Measurements from ENCODE around the gene METTL13.

The METTL13 gene

DNA sequence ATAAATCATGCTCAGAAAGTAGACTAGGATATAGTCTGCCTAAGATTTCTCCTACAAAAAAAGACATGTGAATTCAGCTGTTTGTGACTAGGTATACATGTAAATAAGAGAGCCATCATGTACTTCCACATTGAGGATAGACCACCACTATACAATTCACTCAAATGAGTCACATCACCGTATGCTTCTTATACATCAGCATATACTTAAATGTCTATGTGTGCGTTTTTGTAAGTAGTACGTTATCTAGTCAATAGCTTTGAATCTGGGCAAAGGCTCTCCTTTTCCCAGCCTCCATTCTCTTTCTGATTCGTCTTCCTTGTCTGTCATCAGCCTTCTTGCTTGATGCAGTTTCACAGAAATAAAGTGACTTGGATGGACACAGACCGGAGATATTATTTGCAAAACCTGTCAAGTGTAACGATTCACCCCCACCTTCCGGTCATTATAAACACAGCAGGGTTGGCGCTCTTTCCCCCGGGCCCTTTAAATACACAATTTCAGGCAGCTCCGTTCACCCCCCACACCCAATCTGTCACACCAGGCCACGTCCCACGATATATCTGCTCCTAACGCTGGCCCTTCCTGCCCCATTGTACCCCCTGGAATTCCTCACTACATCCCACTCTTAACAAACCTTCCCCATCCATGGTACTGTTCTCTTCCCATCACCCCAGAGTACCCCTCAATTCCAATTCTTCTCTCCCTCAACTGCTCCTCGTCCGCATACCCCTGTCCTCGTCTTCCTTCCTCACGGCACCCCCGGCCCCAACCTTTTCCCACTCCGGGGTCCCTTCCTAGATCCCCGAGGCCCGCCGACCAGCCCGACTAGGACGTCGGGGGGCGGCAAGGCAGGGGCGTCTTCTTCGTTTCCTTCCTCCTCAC is 40.2 kb upstream of the METTL13 start:
- in situ Hi-C loops (cut with HindIII; ENCODE audit: low sequenced_read_pairs) = no loop called here
- peak; percentile 28 for DNase-seq (ENCODE audit: low read depth, low spot score)
- H3K4me3 ChIP-seq (ENCODE audit: low read depth, low read length) = peak overlapping the region; percentile 93
- TF ChIP-seq, protein P1, sequence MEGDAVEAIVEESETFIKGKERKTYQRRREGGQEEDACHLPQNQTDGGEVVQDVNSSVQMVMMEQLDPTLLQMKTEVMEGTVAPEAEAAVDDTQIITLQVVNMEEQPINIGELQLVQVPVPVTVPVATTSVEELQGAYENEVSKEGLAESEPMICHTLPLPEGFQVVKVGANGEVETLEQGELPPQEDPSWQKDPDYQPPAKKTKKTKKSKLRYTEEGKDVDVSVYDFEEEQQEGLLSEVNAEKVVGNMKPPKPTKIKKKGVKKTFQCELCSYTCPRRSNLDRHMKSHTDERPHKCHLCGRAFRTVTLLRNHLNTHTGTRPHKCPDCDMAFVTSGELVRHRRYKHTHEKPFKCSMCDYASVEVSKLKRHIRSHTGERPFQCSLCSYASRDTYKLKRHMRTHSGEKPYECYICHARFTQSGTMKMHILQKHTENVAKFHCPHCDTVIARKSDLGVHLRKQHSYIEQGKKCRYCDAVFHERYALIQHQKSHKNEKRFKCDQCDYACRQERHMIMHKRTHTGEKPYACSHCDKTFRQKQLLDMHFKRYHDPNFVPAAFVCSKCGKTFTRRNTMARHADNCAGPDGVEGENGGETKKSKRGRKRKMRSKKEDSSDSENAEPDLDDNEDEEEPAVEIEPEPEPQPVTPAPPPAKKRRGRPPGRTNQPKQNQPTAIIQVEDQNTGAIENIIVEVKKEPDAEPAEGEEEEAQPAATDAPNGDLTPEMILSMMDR (IDR thresholded peaks at IDR 0.05; ENCODE audit: low read depth, low read length) = no peak

DNA sequence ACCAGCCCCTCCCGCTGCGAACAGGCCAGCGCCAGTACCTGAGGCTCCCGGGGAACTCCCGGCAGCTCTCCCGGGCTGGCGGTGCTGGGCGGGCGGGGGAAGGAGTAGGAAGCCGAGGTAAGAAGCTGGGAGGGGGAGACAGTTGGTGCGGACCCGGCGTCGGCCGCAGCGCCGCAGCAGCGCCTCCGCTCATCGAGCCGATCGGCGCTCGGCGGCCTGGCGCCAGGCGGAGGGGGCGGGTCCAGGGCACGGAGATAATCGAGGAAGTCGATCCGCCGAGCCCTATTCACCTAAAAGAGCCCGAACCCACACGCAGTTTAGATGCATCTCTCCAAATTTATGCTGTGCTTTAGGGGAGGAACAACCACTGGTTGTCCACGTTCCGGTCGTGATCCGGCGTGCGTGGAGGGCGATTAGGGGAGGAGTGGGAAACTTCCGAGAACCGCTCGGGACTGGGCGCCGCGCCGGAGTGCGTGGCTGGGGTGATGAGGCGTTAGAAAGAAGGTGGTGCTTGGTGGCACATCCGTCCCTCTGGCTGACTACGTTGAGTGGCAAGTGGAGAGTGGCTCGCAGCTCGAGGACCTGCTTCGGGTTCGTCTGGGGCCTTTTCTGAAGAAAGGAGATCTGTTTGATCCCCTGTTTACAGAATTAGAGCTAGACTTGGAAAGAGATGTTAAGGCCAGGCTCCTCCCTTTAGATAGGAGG is 39.4 kb upstream of the METTL13 start, which contains the start of gene VAMP4:
Gene VAMP4, minus strand, starts transcription at position 194 of the 705 bp plus-strand sequence. CDS start 3,651 bp downstream, outside the sequence.
- peak within 1 kb of the TSS; percentile 93 for H3K4me3 ChIP-seq (ENCODE audit: low read depth, low read length)
- peak; percentile 88 for DNase-seq (ENCODE audit: low read depth, low spot score)
- in situ Hi-C loops (cut with HindIII; ENCODE audit: low sequenced_read_pairs) = no loop called here

DNA sequence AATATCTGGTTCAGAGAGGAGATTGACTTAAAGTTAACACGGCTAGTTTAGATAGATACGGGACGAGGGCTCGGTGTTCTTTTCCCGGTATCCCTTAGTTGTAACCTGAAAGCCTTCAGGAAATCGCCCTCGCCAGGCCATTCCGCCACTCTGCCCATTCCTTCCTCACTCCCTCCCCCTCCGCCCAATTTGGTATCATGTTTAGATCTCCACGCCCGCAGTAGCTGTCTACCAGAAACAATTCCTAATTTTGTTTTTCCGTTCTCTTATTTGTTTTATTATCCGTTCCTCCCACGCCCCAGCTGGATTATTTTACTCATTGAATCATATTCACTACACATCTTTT is 38.9 kb upstream of the METTL13 start:
- in situ Hi-C loops (cut with HindIII; ENCODE audit: low sequenced_read_pairs) = no loop called here
- DNase-seq (ENCODE audit: low read depth, low spot score) = no peak
- TF ChIP-seq, protein P1 (IDR thresholded peaks at IDR 0.05; ENCODE audit: low read depth, low read length) = no peak
- peak overlapping the region; percentile 93 for H3K4me3 ChIP-seq (ENCODE audit: low read depth, low read length)

More for the DNA sequence above, 39.4 kb upstream of the METTL13 start, which contains the start of gene VAMP4:
- TF ChIP-seq, protein P1 (IDR thresholded peaks at IDR 0.05; ENCODE audit: low read depth, low read length) = no peak

DNA sequence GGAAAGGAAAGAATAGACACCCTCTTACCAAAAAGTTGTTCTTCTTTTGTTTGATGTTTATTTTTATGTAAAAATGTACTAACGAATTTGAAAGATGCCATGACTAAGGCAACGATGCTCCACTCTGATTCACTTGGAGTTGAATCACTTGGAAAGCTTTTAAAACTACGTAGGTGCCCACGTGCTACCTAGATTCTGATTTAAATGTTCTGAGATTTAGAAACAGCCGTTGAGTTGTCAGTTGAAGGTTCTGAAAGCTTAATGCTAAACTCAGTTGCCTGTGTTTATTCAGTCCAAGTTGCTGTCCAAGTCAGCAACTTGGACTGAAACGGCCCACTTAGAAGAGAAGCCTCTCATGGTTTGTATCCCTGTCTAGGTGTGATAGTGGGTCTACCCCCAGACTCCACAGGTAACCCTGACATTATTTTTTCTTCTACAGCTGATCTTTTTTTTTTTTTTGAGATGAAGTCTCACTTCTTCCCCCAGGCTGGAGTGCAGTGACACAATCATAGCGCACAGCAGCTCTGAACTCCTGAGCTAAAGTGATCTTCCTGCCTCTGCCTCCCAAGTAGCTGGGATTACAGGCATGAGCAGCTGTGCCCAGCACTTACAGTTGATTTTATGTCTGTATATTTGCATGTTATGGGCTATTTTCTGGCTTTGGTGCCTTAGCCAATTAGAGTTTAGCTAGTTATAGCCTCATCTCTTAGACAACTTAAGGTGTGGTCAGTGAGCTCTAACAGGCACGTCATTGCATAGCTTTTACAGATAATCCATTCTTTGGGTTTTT is 38.2 kb upstream of the METTL13 start:
- in situ Hi-C loops (cut with HindIII; ENCODE audit: low sequenced_read_pairs) = no loop called here
- peak; percentile 86 for DNase-seq (ENCODE audit: low read depth, low spot score)
- H3K4me3 ChIP-seq (ENCODE audit: low read depth, low read length) = peak overlapping the region; percentile 93
- TF ChIP-seq, protein P1 (IDR thresholded peaks at IDR 0.05; ENCODE audit: low read depth, low read length) = no peak

DNA sequence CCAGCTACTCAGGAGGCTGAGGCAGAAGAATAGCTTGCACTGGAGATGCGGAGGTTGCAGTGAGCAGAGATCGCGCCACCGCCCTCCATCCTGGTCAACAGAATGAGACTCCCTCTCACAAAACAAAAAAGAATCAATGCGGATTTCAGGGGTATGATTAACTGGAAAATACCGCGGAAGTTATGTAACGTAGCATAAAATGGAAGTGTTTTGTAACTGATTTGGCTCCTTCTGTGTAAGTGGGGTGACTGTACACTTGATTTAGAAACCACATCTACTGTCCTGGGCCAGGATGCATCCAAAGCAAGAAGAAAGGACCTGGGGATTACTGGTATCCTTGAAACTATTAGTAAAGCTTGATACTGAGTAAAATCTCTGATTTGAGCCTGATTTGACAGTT is 36.5 kb upstream of the METTL13 start:
- DNase-seq (ENCODE audit: low read depth, low spot score) = no peak
- no peak overlapping the region for H3K4me3 ChIP-seq (ENCODE audit: low read depth, low read length)
- TF ChIP-seq, protein P1 (IDR thresholded peaks at IDR 0.05; ENCODE audit: low read depth, low read length) = no peak
- in situ Hi-C loops (cut with HindIII; ENCODE audit: low sequenced_read_pairs) = no loop called here

DNA sequence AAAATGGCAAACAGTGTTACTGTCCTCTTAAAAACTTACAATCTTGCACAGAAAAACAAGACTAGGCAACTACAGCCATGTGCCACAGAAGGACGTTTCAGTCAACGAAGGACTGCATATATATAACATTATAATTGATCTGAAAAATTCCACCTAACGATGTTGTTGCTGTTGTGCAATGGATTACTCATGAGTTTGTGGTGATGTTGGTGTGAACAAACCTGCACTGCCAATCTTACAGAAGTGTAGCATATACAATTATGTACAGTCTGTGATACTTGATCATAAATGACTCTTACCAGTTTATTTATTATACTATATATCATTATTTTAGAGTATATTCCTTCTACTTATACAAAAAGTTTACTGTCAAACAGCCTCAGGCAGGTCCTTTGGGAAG is 32.8 kb upstream of the METTL13 start:
- TF ChIP-seq, protein P1 (IDR thresholded peaks at IDR 0.05; ENCODE audit: low read depth, low read length) = no peak
- DNase-seq (ENCODE audit: low read depth, low spot score) = no peak
- H3K4me3 ChIP-seq (ENCODE audit: low read depth, low read length) = no peak overlapping the region
- in situ Hi-C loops (cut with HindIII; ENCODE audit: low sequenced_read_pairs) = no loop called here
